ENCODE measurements around the gene LENG8.

The LENG8 gene

DNA sequence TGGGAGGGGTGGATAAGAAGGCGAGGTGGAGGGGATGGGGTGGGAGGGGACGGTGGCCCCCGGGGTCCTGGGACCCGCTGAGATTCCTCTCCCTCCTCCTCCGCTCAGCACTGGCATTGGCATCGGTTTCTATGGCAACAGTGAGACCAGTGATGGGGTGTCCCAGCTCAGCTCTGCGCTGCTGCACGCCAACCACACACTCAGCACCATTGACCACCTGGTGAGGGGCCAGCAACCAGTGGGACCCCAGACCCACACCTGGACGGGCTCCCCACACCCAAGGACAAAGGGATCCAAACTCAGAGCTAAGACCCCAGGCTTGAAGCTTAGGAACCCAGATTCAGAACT is 27.9 kb upstream of the LENG8 start:
- POLR2A ChIA-PET = no interaction called here
- DNase-seq (ENCODE audit: low read depth, low spot score) = no peak
- CTCF ChIA-PET = interaction anchor here (1.6 to 1.7 kb wide), 2 partner anchors 18 to 30 kb away, joined by 5 read pairs; no protein-coding TSS in a partner anchor
- H3K4me3 ChIP-seq (ENCODE audit: low read depth, low read length) = no peak overlapping the region
- TF ChIP-seq, protein P1, sequence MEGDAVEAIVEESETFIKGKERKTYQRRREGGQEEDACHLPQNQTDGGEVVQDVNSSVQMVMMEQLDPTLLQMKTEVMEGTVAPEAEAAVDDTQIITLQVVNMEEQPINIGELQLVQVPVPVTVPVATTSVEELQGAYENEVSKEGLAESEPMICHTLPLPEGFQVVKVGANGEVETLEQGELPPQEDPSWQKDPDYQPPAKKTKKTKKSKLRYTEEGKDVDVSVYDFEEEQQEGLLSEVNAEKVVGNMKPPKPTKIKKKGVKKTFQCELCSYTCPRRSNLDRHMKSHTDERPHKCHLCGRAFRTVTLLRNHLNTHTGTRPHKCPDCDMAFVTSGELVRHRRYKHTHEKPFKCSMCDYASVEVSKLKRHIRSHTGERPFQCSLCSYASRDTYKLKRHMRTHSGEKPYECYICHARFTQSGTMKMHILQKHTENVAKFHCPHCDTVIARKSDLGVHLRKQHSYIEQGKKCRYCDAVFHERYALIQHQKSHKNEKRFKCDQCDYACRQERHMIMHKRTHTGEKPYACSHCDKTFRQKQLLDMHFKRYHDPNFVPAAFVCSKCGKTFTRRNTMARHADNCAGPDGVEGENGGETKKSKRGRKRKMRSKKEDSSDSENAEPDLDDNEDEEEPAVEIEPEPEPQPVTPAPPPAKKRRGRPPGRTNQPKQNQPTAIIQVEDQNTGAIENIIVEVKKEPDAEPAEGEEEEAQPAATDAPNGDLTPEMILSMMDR (IDR thresholded peaks at IDR 0.05; ENCODE audit: insufficient read depth, low read length, missing control alignments) = no peak

DNA sequence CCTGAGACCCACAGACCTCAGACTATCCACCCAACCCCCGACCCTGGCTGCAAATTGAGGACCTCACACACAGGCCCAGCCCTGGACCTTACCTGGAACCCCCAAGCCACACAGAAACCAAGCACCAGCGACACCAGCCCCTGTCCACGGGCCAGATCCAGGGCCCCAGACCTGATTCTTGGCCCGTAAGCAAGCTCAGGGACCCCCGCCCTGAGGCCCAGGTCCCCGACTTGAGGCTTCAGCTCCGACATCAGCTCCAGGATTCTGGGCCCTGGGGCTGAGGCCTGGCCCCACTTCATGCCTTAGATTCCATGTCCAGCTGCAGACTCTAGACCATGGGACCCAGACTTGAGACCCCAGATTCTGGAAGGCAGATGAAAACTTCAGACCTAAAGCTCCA is 27.5 kb upstream of the LENG8 start:
- H3K4me3 ChIP-seq (ENCODE audit: low read depth, low read length) = no peak overlapping the region
- CTCF ChIA-PET = interaction anchor here (1.6 to 1.7 kb wide), 2 partner anchors 18 to 31 kb away, joined by 5 read pairs; no protein-coding TSS in a partner anchor
- TF ChIP-seq, protein P1 (IDR thresholded peaks at IDR 0.05; ENCODE audit: insufficient read depth, low read length, missing control alignments) = no peak
- POLR2A ChIA-PET = no interaction called here
- no peak for DNase-seq (ENCODE audit: low read depth, low spot score)

DNA sequence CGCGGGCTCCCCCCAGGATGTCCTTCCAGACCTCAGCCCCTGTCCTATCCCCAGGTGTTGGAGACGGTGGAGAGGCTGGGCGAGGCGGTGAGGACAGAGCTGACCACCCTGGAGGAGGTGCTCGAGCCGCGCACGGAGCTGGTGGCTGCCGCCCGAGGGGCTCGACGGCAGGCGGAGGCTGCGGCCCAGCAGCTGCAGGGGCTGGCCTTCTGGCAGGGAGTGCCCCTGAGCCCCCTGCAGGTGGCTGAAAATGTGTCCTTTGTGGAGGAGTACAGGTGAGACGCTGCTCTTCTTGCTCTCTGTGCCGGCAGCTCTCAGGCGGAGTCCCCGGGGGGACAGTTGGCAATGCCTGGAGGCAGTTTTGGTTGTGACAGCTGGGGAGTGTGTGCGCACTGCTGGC is 26.9 kb upstream of the LENG8 start:
- ChIA-PET CTCF (interaction anchor here (1.6 kb wide), 1 partner anchor 31 kb away, joined by 5 read pairs; no protein-coding TSS in a partner anchor), POLR2A (no interaction called here)
- DNase-seq (ENCODE audit: low read depth, low spot score) = no peak
- no peak overlapping the region for H3K4me3 ChIP-seq (ENCODE audit: low read depth, low read length)
- TF ChIP-seq, protein P1 (IDR thresholded peaks at IDR 0.05; ENCODE audit: insufficient read depth, low read length, missing control alignments) = no peak

DNA sequence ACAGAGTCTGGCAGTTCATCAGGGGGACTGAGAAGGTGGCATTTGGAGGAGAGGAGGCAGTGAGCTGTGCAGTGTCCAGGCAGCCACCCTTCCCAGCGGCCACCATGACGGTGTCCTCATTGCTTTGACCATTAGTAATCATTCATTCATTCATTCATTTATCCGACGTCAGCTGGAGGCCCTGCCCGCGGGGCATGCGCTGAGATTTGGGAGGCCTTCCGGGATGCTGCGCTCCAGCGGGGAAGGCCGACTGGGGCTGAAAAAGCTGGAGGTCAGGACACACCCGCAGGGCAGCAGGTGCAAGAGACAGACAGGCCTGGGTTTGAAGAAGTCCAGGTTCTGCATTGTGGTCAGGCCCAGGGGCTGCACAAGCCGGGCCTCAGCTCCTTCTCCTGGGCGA is 24.8 kb upstream of the LENG8 start:
- ChIA-PET CTCF (no interaction called here), POLR2A (no interaction called here)
- DNase-seq (ENCODE audit: low read depth, low spot score) = no peak
- TF ChIP-seq, protein P1 (IDR thresholded peaks at IDR 0.05; ENCODE audit: insufficient read depth, low read length, missing control alignments) = no peak
- H3K4me3 ChIP-seq (ENCODE audit: low read depth, low read length) = no peak overlapping the region

DNA sequence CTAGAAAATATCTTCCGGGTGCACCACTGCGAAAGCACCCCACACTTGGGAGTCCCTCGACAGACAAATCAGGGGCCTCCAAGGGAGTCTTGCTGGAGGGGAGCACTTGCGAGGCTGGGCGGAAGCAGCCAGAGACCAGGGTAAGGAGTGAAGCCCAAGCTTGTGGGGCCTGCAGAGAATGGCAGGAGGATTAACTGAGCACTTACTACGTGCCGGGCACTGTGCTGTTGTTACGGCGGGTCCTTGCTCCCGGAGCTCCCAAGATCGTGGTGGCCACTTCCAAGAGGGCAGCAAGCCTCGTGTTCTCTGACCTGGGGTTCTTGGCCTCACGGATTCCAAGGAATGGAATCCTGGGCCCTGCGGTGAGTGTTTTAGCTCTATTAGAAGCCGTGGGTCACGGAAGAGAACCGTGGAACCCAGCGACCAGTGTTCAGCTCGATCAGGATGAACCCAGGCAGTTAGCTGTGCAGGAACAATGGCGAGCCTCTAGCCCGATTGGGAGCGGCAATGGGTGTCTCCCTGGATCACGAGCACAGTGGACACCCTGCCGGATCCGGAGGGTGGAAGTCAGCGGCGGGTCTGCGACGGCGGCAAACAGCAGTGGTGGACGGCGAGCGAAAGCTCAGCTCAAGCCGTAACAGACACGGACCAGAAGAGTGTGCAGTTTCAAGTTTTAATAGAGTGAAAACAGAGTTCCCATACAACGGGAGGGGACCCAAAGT is 24.2 kb upstream of the LENG8 start:
- no peak overlapping the region for H3K4me3 ChIP-seq (ENCODE audit: low read depth, low read length)
- CTCF ChIA-PET = interaction anchor here (1.0 kb wide), 1 partner anchor 56 kb away, joined by 4 read pairs; no protein-coding TSS in a partner anchor
- TF ChIP-seq, protein P1 (IDR thresholded peaks at IDR 0.05; ENCODE audit: insufficient read depth, low read length, missing control alignments) = no peak
- POLR2A ChIA-PET = no interaction called here
- DNase-seq (ENCODE audit: low read depth, low spot score) = no peak

DNA sequence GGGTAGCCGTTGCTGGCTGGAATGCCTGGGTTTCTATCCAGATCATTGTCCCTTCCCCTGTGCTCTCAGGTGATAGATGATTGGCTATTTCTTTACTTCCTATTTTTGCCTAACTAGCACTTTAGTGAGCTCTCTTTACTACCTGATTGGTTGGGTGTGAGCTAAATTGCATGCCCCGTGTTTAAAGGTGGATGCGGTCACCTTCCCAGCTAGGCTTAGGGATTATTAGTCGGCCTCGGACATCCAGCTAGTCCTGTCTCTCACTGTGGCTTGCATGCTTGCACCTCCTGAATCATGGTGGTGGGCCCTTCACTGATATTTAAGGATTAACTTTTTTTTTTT is 23.6 kb upstream of the LENG8 start:
- H3K4me3 ChIP-seq (ENCODE audit: low read depth, low read length) = no peak overlapping the region
- ChIA-PET CTCF (interaction anchor here (1.0 kb wide), 1 partner anchor 56 kb away, joined by 4 read pairs; no protein-coding TSS in a partner anchor), POLR2A (no interaction called here)
- DNase-seq (ENCODE audit: low read depth, low spot score) = no peak
- TF ChIP-seq, protein P1 (IDR thresholded peaks at IDR 0.05; ENCODE audit: insufficient read depth, low read length, missing control alignments) = no peak
